K562 (cell line): Measurements from ENCODE around the gene CDNF. TPM values are rescaled to one million over a fixed set of nuclear protein-coding genes. Genes with fewer than 3 reads are reported as not detected.

Experiments
- ATAC-seq: fragments of 200-7000 bp; cut with Tn5 transposase; 3 replicates; pipeline ENCODE4 v1.9.1; 2020; ENCODE audit warnings: moderate library complexity
- BruUV-seq: library from RNA; stranded (reverse); fragments of 400-500 nt; replicated peaks from 2 replicates; lab custom pipeline; 2021; lab: Mats Ljungman, UMichigan
- CTCF ChIA-PET: fragments of 300-600 bp; formaldehyde crosslinking; extraction: SDS; loops from one replicate; lab custom pipeline; 2021; ENCODE audit warnings: low intra/inter-chr PET ratio; lab: Yijun Ruan, JAX
- POLR2A ChIA-PET: fragments of 300-600, 350-650 bp; sonication (Branson Sonifier 250); formaldehyde crosslinking; extraction: SDS; loops from one replicate; lab custom pipeline; 2021; ENCODE audit warnings: antibody characterized with exemption, inconsistent platforms; lab: Yijun Ruan, JAX
- DNase-seq, 4 experiments: peaks; one replicate each; pipeline versions ENCODE4 v3.0.0 to v3.0.0-alpha.2; 2011 to 2018; ENCODE audit warnings: low spot score in 3 of 4, mixed read lengths in 3 of 4; ENCODE audit errors: extremely low read depth in 1 of 4
- FAIRE-seq: peaks from 2 replicates; lab custom pipeline; 2011; peaks lifted over from hg19 to GRCh38; lab: Jason Lieb, UNC
- H2AFZ ChIP-seq: 2 replicates; pipeline ENCODE4 v1.6.0; 2011; ENCODE audit warnings: low read depth, low read length, control low read depth, inconsistent platforms
- H3K27ac ChIP-seq: fragments of 200-600 bp; 3 replicates; pipeline ENCODE4 v1.8.0; 2011; ENCODE audit warnings: low read depth, mild to moderate bottlenecking, control low read depth, inconsistent platforms, low read length, moderate library complexity, mixed read lengths; ENCODE audit errors: extremely low read depth
- H3K27me3 ChIP-seq, 2 experiments: fragments of 300-600 bp in 1 of 2; 2 replicates in 1 of 2; 3 replicates in 1 of 2; pipeline versions ENCODE4 v1.6.0 to v1.8.0; 2011; ENCODE audit warnings: inconsistent platforms in 2 of 2, low read length in 2 of 2, mild to moderate bottlenecking in 1 of 2, mixed read lengths in 1 of 2, moderate library complexity in 1 of 2; ENCODE audit not compliant: control insufficient read depth in 2 of 2, insufficient read depth in 2 of 2
- H3K36me3 ChIP-seq: fragments of 300-600 bp; 3 replicates; pipeline ENCODE4 v1.8.0; 2011; ENCODE audit warnings: mild to moderate bottlenecking, low read length, inconsistent platforms; ENCODE audit not compliant: control insufficient read depth, insufficient read depth
- H3K4me1 ChIP-seq, 2 experiments: fragments of 200-600 bp in 1 of 2; replicated peaks in 1 of 2; 2 replicates in 1 of 2; 3 replicates in 1 of 2; pipeline versions ENCODE4 v1.5.1 to v1.8.0; 2011; ENCODE audit warnings: inconsistent platforms in 2 of 2, low read length in 2 of 2, mild to moderate bottlenecking in 1 of 2, mixed read lengths in 1 of 2, moderate library complexity in 1 of 2; ENCODE audit not compliant: control insufficient read depth in 2 of 2, insufficient read depth in 2 of 2
- H3K4me2 ChIP-seq: 2 replicates; pipeline ENCODE4 v1.6.1; 2011; ENCODE audit warnings: low read length, control low read depth, inconsistent platforms, mixed read lengths; ENCODE audit not compliant: insufficient read depth
- H3K4me3 ChIP-seq: fragments of 200-600 bp; sonication (generic), shearing (Covaris generic); 2 replicates; pipeline ENCODE4 v1.5.1; 2016; ENCODE audit warnings: control low read depth, inconsistent platforms
- H3K79me2 ChIP-seq: fragments of 200-600 bp; 3 replicates; pipeline ENCODE4 v1.8.0; 2011; ENCODE audit warnings: low read length, inconsistent platforms; ENCODE audit not compliant: control insufficient read depth, insufficient read depth
- H3K9ac ChIP-seq, 2 experiments: 2 replicates each; pipeline versions ENCODE4 v1.6.0 to v1.6.1; 2011; ENCODE audit warnings: low read depth in 2 of 2, low read length in 2 of 2, control low read depth in 1 of 2, inconsistent platforms in 1 of 2, mild to moderate bottlenecking in 1 of 2, mixed read lengths in 1 of 2; ENCODE audit not compliant: insufficient read depth in 1 of 2
- H3K9me1 ChIP-seq: one replicate; pipeline ENCODE4 v1.6.0; 2011; ENCODE audit warnings: inconsistent platforms, mild to moderate bottlenecking, low read length, moderate library complexity; ENCODE audit not compliant: control insufficient read depth, insufficient read depth
- H3K9me3 ChIP-seq: replicated peaks from 2 replicates; pipeline ENCODE4 v1.5.1; 2011; ENCODE audit warnings: low read depth, low read length, inconsistent platforms; ENCODE audit not compliant: control insufficient read depth, insufficient read depth
- H4K20me1 ChIP-seq: replicated peaks from 2 replicates; pipeline ENCODE4 v1.6.1; 2011; ENCODE audit warnings: low read length, inconsistent platforms, mixed read lengths; ENCODE audit not compliant: control insufficient read depth, insufficient read depth
- CTBP1 ChIP-seq: fragments of 450-650 bp; IDR thresholded peaks from 2 replicates; pipeline ENCODE4 v1.6.1; 2016; ENCODE audit warnings: borderline replicate concordance
- GABPB1 ChIP-seq: sonication (generic); formaldehyde crosslinking; IDR thresholded peaks from 2 replicates; pipeline ENCODE4 v1.8.0; 2022; ENCODE audit warnings: mild to moderate bottlenecking, missing genetic modification reagents
- JUND ChIP-seq, 2 experiments: IDR thresholded peaks; 2 replicates in 1 of 2; 3 replicates in 1 of 2; pipeline ENCODE4 v1.6.1; 2011; ENCODE audit warnings: borderline replicate concordance in 2 of 2, low read depth in 2 of 2, low read length in 2 of 2, improper control_type of control experiment in 1 of 2, missing biosample characterization in 1 of 2, missing genetic modification characterization in 1 of 2, missing genetic modification reagents in 1 of 2
- MAFG ChIP-seq: fragments of 450-650 bp; conservative IDR thresholded peaks from 2 replicates; pipeline ENCODE4 v1.6.1; 2016; ENCODE audit warnings: missing genetic modification characterization, missing compliant biosample characterization
- MEIS2 ChIP-seq: fragments of 450-650 bp; IDR thresholded peaks from 2 replicates; pipeline ENCODE4 v1.6.1; 2014; ENCODE audit warnings: mild to moderate bottlenecking; ENCODE audit not compliant: partially characterized antibody
- SREBF1 ChIP-seq: fragments of 150-350 bp; IDR thresholded peaks from 2 replicates; pipeline ENCODE4 v1.6.1; 2014; ENCODE audit warnings: antibody characterized with exemption, low read depth, low read length, borderline replicate concordance
- TRIM25 ChIP-seq: fragments of 450-650 bp; IDR thresholded peaks from 2 replicates; pipeline ENCODE4 v1.7.0; 2016; ENCODE audit warnings: borderline replicate concordance
- ZBTB40 ChIP-seq, 2 experiments: fragments of 450-650 bp in 1 of 2; sonication (generic) in 1 of 2; formaldehyde crosslinking in 1 of 2; IDR thresholded peaks; 2 replicates each; pipeline versions ENCODE4 v1.7.1 to v1.9.0; 2016 to 2022; ENCODE audit warnings: inconsistent platforms in 1 of 2, mild to moderate bottlenecking in 1 of 2, missing genetic modification reagents in 1 of 2
- ZFP30 ChIP-seq: fragments of 250-450 bp; sonication (Bioruptor Pico); IDR thresholded peaks from 2 replicates; pipeline ENCODE4 v1.8.0; 2022; ENCODE audit warnings: moderate library complexity, mild to moderate bottlenecking, inconsistent platforms, borderline replicate concordance
- ZFP36 ChIP-seq: fragments of 150-350 bp; IDR thresholded peaks from 2 replicates; pipeline ENCODE4 v1.6.1; 2018; ENCODE audit warnings: low read length, low read depth; ENCODE audit not compliant: partially characterized antibody
- WGBS: fragments of 100-300 bp; shearing (Covaris generic); methylation state at CpG from one replicate; pipeline ENCODE4 v1.1.6; 2016; ENCODE audit warnings: low coverage, mixed read lengths; ENCODE audit not compliant: insufficient coverage; ENCODE audit errors: missing lambda C conversion rate; 5-methylcytosine and 5-hydroxymethylcytosine counted together
- in situ Hi-C: fragments of 300-500 bp; cut with MboI; formaldehyde crosslinking; loops from 4 replicates; pipeline ENCODE4 v1.15.0; 2018; ENCODE audit warnings: inconsistent platforms, mixed read lengths
- intact Hi-C: fragments of 100-400 bp; cut with micrococcal nuclease; formaldehyde crosslinking; loops from 2 replicates; pipeline ENCODE4 v1.14.2; 2022
- polyA plus RNA-seq, 8 experiments: library from polyadenylated mRNA; depleted of rRNA in 4 of 8; stranded (reverse) in 5 of 8; unstranded in 3 of 8; fragments of >200 nt; fragmentation: Nextera tagmentation in 2 of 8; fragmentation: Illumina TruSeq in 1 of 8; extraction: Ambion mirVana in 2 of 8; extraction: Trizol in 1 of 8; gene quantifications; 2 replicates each; pipeline versions ENCODE4 v1.2.1 to v1.2.3, GENCODE V29; 2011 to 2014; ENCODE audit warnings: inconsistent platforms in 1 of 8, missing spikeins in 1 of 8
- total RNA-seq, 7 experiments: library from RNA; depleted of rRNA in 6 of 7; stranded (reverse); fragments of >200 nt in 6 of 7; fragmentation: Illumina TruSeq in 2 of 7; extraction: Trizol in 2 of 7; gene quantifications; 2 replicates each; pipeline versions ENCODE4 v1.2.1 to v1.2.3, GENCODE V29; 2011 to 2021; ENCODE audit warnings: low replicate concordance in 1 of 7

The CDNF gene
- total and polyA plus RNA-seq, 9 of the 15 experiments (the other 6 are each of a cell fraction or from before 2014, with no cell fraction given) = 0.18 to 1.6 (median 0.61) TPM

- intact Hi-C loops (no loop called here), in situ Hi-C loops (no loop called here)
- Histone ChIP-seq H3K9ac (no peak overlapping the region), H3K4me3 (no peak overlapping the region), H3K27me3 (no peaks in the 10 kb centered on the region), H3K9me1 (no peaks in the 10 kb centered on the region), H2AFZ (no peak overlapping the region), H3K4me1 (peaks cover 4% of the 10 kb centered on the region in 2 experiments), H3K27ac (no peak overlapping the region), H3K36me3 (peaks cover 88% of the 10 kb centered on the region), H4K20me1 (peaks cover 3% of the 10 kb centered on the region; the same call in 1 of the 2 replicates), H3K9me3 (no peaks in the 10 kb centered on the region), H3K4me2 (no peak overlapping the region), H3K79me2 (peaks cover 42% of the 10 kb centered on the region)
- ATAC-seq (peak; percentile 94), FAIRE-seq (peak; percentile 84), DNase-seq (peak; percentile 44 to 58 (median 51))
- no TSS peak for BruUV-seq
- 0% methylated on average over 2 of the region's 2 CpGs for WGBS
- CTCF ChIA-PET = no interaction called here
- POLR2A ChIA-PET = interaction anchor here (0.5 to 1.9 kb wide), 6 partner anchors 13 to 1453 kb away, joined by 3 to 6 read pairs (median 3); partner anchors contain the start of gene SUV39H2
- TF ChIP-seq MAFG (tag) = no peak
- TF ChIP-seq ZBTB40 (IDR thresholded peaks at IDR 0.05) = no peak
- no peak for TF ChIP-seq ZBTB40 (CRISPR knock-in tag; IDR thresholded peaks at IDR 0.05)
- no peak for TF ChIP-seq SREBF1
- TF ChIP-seq ZFP30 (CRISPR knock-in tag) = no peak
- TF ChIP-seq CTBP1 = 0 out of 2 replicates have a peak, but pooled peaks have one; percentile 17
- TF ChIP-seq ZFP36 = peak; percentile 37
- TF ChIP-seq MEIS2 = peak; percentile 55
- no peak for TF ChIP-seq TRIM25
- no peak for TF ChIP-seq JUND (IDR thresholded peaks at IDR 0.05; ENCODE audit: borderline replicate concordance, low read depth, low read length)
- TF ChIP-seq JUND (tag; IDR thresholded peaks at IDR 0.05; ENCODE audit: borderline replicate concordance, low read depth, low read length) = no peak
- TF ChIP-seq GABPB1 = no peak
Measured at GRCh38 chr10:14844948-14845347, 7.1 kb upstream of the CDNF start.
